WTC11 (cell line): ENCODE measurements around the gene GAK.

Source experiments
- CREB1 ChIP-seq: sonication (generic); formaldehyde crosslinking; IDR thresholded peaks from 2 replicates; pipeline ENCODE4 v1.8.0; 2023; ENCODE audit warnings: mild to moderate bottlenecking, missing genetic modification reagents
- FOXP1 ChIP-seq: sonication (generic); formaldehyde crosslinking; IDR thresholded peaks from 2 replicates; pipeline ENCODE4 v1.8.0; 2022; ENCODE audit warnings: missing genetic modification reagents, mild to moderate bottlenecking, moderate library complexity, borderline replicate concordance
- FOXP4 ChIP-seq: sonication (generic); formaldehyde crosslinking; IDR thresholded peaks from 2 replicates; pipeline ENCODE4 v1.8.0; 2022; ENCODE audit warnings: mild to moderate bottlenecking, missing genetic modification reagents
- GRHL2 ChIP-seq: fragments of 250-450 bp; sonication (Bioruptor Pico); IDR thresholded peaks from 2 replicates; pipeline ENCODE4 v1.8.0; 2022; ENCODE audit warnings: mild to moderate bottlenecking, moderate library complexity; ENCODE audit not compliant: insufficient replicate concordance, severe bottlenecking
- JUN ChIP-seq: sonication (generic); formaldehyde crosslinking; IDR thresholded peaks from 2 replicates; pipeline ENCODE4 v1.8.0; 2023; ENCODE audit warnings: mild to moderate bottlenecking, missing genetic modification reagents
- KAT7 ChIP-seq: sonication (generic); formaldehyde crosslinking; IDR thresholded peaks from 2 replicates; pipeline ENCODE4 v1.8.1; 2023; ENCODE audit warnings: missing genetic modification reagents, mild to moderate bottlenecking, borderline replicate concordance
- MYBL2 ChIP-seq: sonication (generic); formaldehyde crosslinking; IDR thresholded peaks from 2 replicates; pipeline ENCODE4 v1.8.1; 2023; ENCODE audit warnings: mild to moderate bottlenecking, moderate library complexity, missing genetic modification reagents
- NR2C2 ChIP-seq: sonication (generic); formaldehyde crosslinking; IDR thresholded peaks from 2 replicates; pipeline ENCODE4 v1.8.0; 2022; ENCODE audit warnings: mild to moderate bottlenecking, missing genetic modification reagents
- TCF7 ChIP-seq: sonication (generic); formaldehyde crosslinking; IDR thresholded peaks from 2 replicates; pipeline ENCODE4 v1.8.0; 2022; ENCODE audit warnings: mild to moderate bottlenecking, low read depth, missing genetic modification reagents, moderate library complexity
- TF ChIP-seq, protein P1 (sequence below): fragments of 200-600 bp; IDR thresholded peaks from 2 replicates; pipeline ENCODE4 v1.8.0; 2022; ENCODE audit warnings: antibody characterized with exemption
- TF ChIP-seq, protein P2 (sequence below): fragments of 250-450 bp; sonication (Bioruptor Pico); IDR thresholded peaks from 2 replicates; pipeline ENCODE4 v1.8.0; 2021; ENCODE audit warnings: mild to moderate bottlenecking

DNA sequence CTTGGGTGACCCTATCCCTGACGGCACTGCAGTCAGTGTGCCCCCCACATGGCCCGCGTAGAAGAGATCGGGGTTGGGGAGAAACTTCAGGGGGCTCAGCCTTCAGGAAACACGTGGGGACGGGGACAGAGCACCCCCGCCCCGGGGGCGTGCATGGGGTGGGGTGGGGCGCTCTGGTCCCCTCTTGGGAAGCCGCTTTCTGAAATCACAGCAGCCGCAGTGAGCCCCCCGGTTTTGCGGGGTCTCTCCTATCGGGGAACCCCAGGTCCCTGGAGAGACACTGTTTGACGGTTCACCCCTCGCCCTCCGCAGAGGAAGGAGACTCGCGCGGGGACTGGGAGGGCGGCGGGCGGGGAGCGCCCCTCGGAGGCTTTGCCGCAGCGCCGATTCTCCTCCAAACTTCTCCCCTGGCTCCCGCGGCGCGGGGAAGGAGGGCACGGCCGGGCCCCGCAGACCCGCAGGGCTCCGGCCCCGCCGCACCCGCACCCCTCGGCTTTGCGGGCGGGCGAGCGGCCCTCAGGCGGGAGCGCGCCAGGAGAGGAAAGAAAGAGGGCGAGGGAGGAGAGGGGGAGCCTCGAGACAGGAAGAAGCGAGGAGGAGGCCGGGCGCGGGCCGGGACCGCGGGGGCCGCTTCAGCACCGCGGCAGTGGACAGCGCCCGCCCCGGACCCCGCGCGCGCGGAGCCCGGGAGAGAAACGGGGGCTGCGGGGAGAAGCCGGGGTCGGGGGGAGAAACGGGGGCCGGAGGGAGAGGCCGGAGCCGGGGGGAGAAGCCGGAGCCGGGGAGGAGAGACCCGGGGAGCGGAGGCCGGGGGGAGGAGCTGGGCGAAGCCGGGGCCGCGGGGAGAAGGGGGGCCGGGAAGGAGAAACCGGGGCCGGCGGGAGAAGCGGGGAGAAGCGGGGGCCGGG is 106.8 kb downstream of the GAK start:
- TF ChIP-seq JUN (CRISPR knock-in tag) (peak; percentile 88; the same call in 1 of the 2 replicates), MYBL2 (CRISPR knock-in tag) (no peak), FOXP4 (CRISPR knock-in tag) (peak; percentile 59; the same call in 1 of the 2 replicates), CREB1 (no peak), NR2C2 (CRISPR knock-in tag) (no peak), KAT7 (CRISPR knock-in tag) (no peak), GRHL2 (CRISPR knock-in tag) (no peak), FOXP1 (CRISPR knock-in tag) (0 out of 2 replicates have a peak, but pooled peaks have one; percentile 62), TCF7 (CRISPR knock-in tag) (no peak)
- TF ChIP-seq, protein P1, sequence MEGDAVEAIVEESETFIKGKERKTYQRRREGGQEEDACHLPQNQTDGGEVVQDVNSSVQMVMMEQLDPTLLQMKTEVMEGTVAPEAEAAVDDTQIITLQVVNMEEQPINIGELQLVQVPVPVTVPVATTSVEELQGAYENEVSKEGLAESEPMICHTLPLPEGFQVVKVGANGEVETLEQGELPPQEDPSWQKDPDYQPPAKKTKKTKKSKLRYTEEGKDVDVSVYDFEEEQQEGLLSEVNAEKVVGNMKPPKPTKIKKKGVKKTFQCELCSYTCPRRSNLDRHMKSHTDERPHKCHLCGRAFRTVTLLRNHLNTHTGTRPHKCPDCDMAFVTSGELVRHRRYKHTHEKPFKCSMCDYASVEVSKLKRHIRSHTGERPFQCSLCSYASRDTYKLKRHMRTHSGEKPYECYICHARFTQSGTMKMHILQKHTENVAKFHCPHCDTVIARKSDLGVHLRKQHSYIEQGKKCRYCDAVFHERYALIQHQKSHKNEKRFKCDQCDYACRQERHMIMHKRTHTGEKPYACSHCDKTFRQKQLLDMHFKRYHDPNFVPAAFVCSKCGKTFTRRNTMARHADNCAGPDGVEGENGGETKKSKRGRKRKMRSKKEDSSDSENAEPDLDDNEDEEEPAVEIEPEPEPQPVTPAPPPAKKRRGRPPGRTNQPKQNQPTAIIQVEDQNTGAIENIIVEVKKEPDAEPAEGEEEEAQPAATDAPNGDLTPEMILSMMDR, result no peak
- TF ChIP-seq, protein P2, sequence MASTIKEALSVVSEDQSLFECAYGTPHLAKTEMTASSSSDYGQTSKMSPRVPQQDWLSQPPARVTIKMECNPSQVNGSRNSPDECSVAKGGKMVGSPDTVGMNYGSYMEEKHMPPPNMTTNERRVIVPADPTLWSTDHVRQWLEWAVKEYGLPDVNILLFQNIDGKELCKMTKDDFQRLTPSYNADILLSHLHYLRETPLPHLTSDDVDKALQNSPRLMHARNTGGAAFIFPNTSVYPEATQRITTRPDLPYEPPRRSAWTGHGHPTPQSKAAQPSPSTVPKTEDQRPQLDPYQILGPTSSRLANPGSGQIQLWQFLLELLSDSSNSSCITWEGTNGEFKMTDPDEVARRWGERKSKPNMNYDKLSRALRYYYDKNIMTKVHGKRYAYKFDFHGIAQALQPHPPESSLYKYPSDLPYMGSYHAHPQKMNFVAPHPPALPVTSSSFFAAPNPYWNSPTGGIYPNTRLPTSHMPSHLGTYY (CRISPR knock-in tag), result no peak
